ENCODE results near the gene DCAF4.

DNA sequence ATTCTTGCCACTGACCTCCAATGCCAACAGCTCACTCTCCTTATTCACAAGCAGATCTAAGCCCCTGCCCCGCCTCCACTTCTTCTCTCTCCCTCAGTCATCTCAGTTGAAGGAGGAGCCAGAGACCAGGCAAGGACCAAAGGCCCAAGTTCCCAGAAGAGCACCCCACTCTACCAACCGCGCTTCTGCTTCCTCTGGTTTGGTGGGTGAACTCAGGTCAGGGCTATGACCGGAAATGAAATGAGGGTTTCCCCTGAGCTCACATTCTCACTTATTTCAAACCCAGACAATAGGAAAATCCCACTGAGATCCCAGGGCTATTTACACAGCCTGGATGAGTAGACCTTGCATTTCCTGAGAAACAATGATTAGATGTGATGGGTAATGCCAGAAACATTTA lies 42.3 kb upstream of the DCAF4 start:
- TF ChIP-seq CTCF (IDR thresholded peaks at IDR 0.05) (no peak), POLR2A (IDR thresholded peaks at IDR 0.05) (no peak)

All from adrenal gland (tissue), 5 donors.